Inferior parietal cortex (tissue), 1 donor: ENCODE data around the gene IL37.

ENCODE experiments used
- DNase-seq: peaks from one replicate; pipeline ENCODE4 v3.0.0-alpha.2; 2016; ENCODE audit errors: extremely low spot score

The IL37 gene

GRCh38 chr2:112959109-112959812, 48.3 kb downstream of the IL37 start:
- no peak for DNase-seq

- DNase-seq = no peak
Measured at GRCh38 chr2:112960230-112960825, 49.4 kb downstream of the IL37 start.

GRCh38 chr2:112962308-112963175, 51.6 kb downstream of the IL37 start:
- no peak for DNase-seq

GRCh38 chr2:112967023-112967422, 56.1 kb downstream of the IL37 start:
- DNase-seq = no peak
